ENCODE measurements around the gene CAPZA3.
"Not testable (repeated sequence)": the region's sequence is repeated elsewhere in the genome, so short reads cannot be mapped to it uniquely, and the experiment has no call there.

The CAPZA3 gene

GRCh38 chr12:18754124-18754707 lies 16.3 kb downstream of the CAPZA3 start:
- DNase-seq = no peak

- DNase-seq = no peak
Observed at GRCh38 chr12:18755341-18755740, 17.4 kb downstream of the CAPZA3 start.

- DNase-seq = not testable (repeated sequence)
Observed at GRCh38 chr12:18766479-18766878, 28.6 kb downstream of the CAPZA3 start.

GRCh38 chr12:18782827-18783226 lies 44.9 kb downstream of the CAPZA3 start:
- no peak for DNase-seq

GRCh38 chr12:18785465-18785864 lies 47.5 kb downstream of the CAPZA3 start:
- not testable (repeated sequence) for DNase-seq

Data from eye (tissue), 1 donor.